Lower leg skin (tissue), 4 donors: ENCODE data around the gene UBE2V1. TPM values are rescaled to one million over a fixed set of nuclear protein-coding genes. Genes with fewer than 3 reads are reported as not detected.
A peak's percentile ranks its signal among the peaks of the same experiment; 100 is the strongest.

ENCODE experiments used
- DNase-seq, 2 donors: peaks; one replicate each; pipeline ENCODE4 v3.0.0-alpha.2; 2019; ENCODE audit warnings: low spot score in 2 of 2
- H3K4me3 ChIP-seq: fragments of 200-600 bp; sonication (generic); 2 replicates; pipeline ENCODE4 v1.5.1; 2017; ENCODE audit warnings: mild to moderate bottlenecking, low read depth; ENCODE audit not compliant: poor library complexity, severe bottlenecking
- POLR2A ChIP-seq, 2 donors: fragments of 450-650 bp; IDR thresholded peaks; one replicate each; pipeline ENCODE4 v1.6.1; 2016 to 2017; ENCODE audit warnings: antibody characterized with exemption in 2 of 2, mild to moderate bottlenecking in 1 of 2, moderate library complexity in 1 of 2
- whole genome bisulfite sequencing, 2 donors: methylation state at CpG; one replicate each; pipeline ENCODE4 v1.1.5; 2018; 5-methylcytosine and 5-hydroxymethylcytosine counted together
- intact Hi-C: fragments of 100-400 bp; cut with DNase I; formaldehyde crosslinking; loops from one replicate; pipeline ENCODE4 v1.15.0; 2023; ENCODE audit warnings: low total_unique reads
- total RNA-seq, 4 donors: library from RNA; depleted of rRNA; stranded (reverse); fragments of >200 nt; gene quantifications; one replicate each; pipeline ENCODE4 v1.1.0, GENCODE V29; 2016
- TF ChIP-seq, protein P1 (sequence below), 3 donors: fragments of 450-650 bp; IDR thresholded peaks; one replicate each; pipeline ENCODE4 v1.5.1; 2016; ENCODE audit warnings: antibody characterized with exemption in 3 of 3, mild to moderate bottlenecking in 3 of 3, moderate library complexity in 2 of 3

The UBE2V1 gene
- total RNA-seq, 4 donors from 2014 or later, result 50.8 to 105 (median 75.6) TPM

DNA sequence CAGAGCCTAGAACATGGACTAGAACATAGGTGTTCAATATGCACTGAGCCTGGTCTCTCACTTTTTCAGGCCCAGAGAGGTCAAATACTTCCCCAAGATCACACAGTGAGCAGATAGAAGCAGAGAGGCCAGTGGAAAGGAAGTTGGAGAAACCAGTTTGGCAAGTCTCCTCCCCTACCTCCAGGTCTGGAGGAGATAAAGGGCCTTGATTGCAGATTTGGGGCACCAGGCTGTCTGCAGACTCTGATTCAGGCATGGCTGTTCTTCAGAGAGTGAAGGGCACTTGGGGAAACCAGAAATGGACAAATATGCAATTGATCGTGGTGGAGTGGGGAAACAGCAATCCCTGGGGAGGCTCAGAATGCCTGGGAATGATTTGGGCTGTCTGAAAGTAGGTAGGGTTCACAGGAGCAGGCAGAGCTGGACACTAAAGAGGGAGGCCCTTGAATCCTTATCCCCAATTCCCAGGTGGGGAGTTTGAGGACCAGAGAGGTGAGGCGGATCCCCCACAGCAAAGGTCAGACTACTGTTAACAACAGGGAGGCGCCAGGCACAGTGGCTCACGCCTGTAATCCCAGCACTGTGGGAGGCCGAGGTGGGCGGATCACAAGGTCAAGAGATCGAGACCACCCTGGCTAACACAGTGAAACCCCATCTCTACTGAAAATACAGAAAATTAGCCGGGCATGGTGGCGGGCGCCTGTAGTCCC, 38.2 kb upstream of the UBE2V1 start:
- intact Hi-C loops, result no loop called here
- TF ChIP-seq, protein P1, sequence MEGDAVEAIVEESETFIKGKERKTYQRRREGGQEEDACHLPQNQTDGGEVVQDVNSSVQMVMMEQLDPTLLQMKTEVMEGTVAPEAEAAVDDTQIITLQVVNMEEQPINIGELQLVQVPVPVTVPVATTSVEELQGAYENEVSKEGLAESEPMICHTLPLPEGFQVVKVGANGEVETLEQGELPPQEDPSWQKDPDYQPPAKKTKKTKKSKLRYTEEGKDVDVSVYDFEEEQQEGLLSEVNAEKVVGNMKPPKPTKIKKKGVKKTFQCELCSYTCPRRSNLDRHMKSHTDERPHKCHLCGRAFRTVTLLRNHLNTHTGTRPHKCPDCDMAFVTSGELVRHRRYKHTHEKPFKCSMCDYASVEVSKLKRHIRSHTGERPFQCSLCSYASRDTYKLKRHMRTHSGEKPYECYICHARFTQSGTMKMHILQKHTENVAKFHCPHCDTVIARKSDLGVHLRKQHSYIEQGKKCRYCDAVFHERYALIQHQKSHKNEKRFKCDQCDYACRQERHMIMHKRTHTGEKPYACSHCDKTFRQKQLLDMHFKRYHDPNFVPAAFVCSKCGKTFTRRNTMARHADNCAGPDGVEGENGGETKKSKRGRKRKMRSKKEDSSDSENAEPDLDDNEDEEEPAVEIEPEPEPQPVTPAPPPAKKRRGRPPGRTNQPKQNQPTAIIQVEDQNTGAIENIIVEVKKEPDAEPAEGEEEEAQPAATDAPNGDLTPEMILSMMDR (IDR thresholded peaks at IDR 0.05), result no peak
- no peak for TF ChIP-seq POLR2A (IDR thresholded peaks at IDR 0.05)
- DNase-seq, result no peak
- WGBS, 2 donors, result 63 to 76% methylated on average over 10 of the region's 10 CpGs
- H3K4me3 ChIP-seq, result no peak overlapping the region

DNA sequence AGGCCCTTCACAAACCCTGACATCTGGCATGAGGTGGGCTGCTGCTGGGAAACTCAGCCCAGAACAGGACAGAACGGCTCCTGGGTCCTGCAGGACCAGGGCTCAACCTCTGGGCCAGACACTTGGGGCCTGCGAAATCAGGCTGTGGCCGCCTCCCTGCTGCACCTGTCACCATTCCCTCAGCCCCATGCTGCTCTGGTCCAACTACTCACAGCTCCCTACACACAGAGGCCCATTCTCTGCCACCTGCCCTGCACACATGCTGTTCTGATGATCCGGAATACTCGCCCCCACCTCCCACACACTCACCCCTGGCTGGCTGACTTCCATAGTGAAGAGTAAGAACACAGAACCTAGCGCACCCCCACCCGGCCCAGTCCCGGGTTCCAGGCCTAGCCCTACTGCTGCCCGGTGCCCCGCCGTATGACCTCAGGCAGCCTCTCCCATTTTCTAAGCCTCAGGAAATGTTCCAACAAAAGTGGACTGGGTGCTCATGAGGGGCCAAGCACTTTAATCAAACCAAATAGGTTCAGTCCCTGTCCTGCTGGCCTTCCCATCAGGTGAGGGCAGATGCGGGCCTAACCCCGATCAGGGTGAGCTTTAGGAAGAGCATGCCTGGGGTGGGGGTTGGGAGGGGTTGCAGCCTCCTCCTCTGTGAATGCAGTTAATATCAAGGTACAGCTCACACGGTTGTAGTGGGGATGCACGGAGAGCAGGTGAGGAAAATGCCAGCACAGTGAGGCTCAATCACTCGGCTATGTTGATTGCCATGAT, 36.7 kb upstream of the UBE2V1 start:
- DNase-seq, result no peak
- no peak for TF ChIP-seq POLR2A (IDR thresholded peaks at IDR 0.05)
- TF ChIP-seq, protein P1 (IDR thresholded peaks at IDR 0.05), result no peak
- intact Hi-C loops, result no loop called here
- no peak overlapping the region for H3K4me3 ChIP-seq
- WGBS, 2 donors, result 49 to 59% methylated on average over 13 to 15 of the region's 16 CpGs

DNA sequence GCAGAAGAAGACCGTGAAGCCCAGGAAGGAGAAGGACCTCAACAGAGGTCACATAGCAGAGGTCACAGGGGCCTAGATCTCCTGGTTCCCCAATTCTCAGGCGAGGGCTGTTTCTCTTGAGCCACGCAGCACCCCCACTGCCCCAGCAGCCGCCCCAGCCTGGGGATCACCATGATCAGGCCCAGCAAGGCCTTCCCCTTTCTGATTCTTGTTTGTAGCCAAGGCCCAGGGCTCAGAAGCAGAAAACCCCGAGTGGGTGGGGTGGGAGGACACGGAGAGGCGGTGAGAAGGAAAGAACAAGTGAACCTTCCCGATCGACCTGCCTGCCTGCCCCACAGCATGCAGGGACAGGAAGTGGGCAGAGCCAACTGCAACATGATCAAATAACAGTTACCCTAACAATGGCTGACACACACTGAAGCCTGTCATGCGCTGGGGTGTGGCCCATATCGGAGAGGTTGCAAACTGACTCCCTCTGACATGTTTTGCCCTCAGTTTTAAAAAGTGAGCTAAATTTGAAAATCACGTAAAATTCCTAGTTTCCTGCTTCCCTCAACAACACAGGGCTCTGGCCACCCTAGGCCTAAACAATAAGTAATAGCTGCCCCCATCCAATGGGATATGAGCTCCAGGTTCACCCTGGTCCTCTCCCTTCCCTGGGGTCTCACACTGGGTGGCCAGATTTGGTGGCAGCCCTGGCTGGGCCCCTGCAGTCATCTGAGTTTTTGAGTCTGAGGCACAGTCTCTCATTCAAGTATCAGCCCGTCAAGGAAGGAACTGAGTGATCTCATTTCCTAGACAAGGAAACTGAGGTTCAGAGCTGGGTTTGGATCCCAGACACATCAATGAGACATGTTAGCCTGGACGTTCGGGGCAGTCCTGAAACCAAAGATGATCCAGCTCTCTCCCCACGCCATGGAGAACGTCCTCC, 34.0 kb upstream of the UBE2V1 start:
- no peak overlapping the region for H3K4me3 ChIP-seq
- no peak for TF ChIP-seq POLR2A (IDR thresholded peaks at IDR 0.05)
- TF ChIP-seq, protein P1 (IDR thresholded peaks at IDR 0.05), result no peak
- WGBS, 2 donors, result 32 to 42% methylated on average over 13 to 17 of the region's 17 CpGs
- intact Hi-C loops, result no loop called here
- peak; percentile 81 to 92 for DNase-seq

DNA sequence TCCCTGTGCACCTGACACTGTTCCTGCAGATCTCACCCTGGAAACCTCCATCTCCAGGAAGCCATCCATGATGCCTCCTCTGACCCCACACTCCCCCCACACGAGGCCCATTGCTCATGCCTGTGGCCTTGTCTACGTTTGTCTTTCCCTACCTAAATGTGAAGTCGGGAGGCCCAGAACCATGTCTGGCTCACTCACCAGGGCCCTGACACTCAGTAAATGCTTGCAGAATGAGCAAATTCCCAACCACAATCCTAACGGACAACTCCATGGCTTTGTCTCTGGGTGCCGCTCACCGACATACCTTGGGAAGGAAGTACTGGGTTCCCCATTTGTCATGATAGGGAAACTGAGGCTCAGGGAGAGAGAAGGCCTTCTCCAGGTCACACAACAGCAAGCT, 33.3 kb upstream of the UBE2V1 start:
- H3K4me3 ChIP-seq, result no peak overlapping the region
- DNase-seq, result no peak
- intact Hi-C loops, result no loop called here
- 71 to 80% methylated on average over 6 of the region's 6 CpGs for WGBS, 2 donors
- no peak for TF ChIP-seq POLR2A (IDR thresholded peaks at IDR 0.05)
- TF ChIP-seq, protein P1 (IDR thresholded peaks at IDR 0.05), result no peak

DNA sequence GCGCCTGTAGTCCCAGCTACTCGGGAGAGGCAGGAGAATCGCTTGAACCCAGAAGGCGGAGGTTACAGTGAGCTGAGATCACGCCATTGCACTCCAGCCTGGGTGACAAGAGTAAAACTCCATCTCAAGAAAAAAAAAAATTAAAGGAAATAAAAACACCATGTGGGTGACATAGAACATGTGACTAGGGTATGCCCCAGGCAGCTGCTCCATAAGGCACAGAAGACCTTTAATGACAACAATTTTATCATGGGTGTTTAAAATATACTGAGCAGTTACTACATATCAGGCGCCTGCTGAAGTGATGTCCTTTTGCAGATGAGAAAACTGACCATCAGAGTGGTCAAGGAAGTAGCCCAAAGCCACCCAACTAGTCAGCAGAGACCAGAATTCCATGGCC, 32.6 kb upstream of the UBE2V1 start:
- DNase-seq, result no peak
- intact Hi-C loops, result no loop called here
- TF ChIP-seq POLR2A (IDR thresholded peaks at IDR 0.05), result no peak
- TF ChIP-seq, protein P1 (IDR thresholded peaks at IDR 0.05), result no peak
- no peak overlapping the region for H3K4me3 ChIP-seq
- 81 to 82% methylated on average over 6 of the region's 6 CpGs for WGBS, 2 donors
